ENCODE data around the gene CD53.

The CD53 gene

DNA sequence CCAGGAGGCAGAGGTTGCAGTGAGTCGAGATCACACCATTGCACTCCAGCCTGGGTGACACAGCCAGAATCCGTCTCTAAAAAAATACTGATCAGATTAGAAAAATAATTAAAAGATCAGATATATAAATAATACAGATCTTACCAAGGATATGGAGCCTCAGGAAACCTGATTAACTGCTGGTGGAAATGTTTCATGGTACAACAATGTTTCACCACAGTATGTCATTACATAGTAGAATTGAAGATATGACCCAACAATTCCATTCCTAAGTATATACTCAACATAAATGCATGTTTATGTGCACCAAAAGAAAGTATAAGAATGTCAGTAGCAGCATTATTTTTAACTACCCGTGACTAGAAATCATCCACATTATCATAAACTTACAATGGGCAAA lies 41.7 kb downstream of the CD53 start:
- TF ChIP-seq, protein P1, sequence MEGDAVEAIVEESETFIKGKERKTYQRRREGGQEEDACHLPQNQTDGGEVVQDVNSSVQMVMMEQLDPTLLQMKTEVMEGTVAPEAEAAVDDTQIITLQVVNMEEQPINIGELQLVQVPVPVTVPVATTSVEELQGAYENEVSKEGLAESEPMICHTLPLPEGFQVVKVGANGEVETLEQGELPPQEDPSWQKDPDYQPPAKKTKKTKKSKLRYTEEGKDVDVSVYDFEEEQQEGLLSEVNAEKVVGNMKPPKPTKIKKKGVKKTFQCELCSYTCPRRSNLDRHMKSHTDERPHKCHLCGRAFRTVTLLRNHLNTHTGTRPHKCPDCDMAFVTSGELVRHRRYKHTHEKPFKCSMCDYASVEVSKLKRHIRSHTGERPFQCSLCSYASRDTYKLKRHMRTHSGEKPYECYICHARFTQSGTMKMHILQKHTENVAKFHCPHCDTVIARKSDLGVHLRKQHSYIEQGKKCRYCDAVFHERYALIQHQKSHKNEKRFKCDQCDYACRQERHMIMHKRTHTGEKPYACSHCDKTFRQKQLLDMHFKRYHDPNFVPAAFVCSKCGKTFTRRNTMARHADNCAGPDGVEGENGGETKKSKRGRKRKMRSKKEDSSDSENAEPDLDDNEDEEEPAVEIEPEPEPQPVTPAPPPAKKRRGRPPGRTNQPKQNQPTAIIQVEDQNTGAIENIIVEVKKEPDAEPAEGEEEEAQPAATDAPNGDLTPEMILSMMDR (IDR thresholded peaks at IDR 0.05; ENCODE audit: borderline replicate concordance, control extremely low read depth, extremely low read depth, insufficient read depth, missing control alignments) = no peak
- in situ Hi-C loops (cut with MboI; ENCODE audit: low sequenced_read_pairs, unreplicated experiment) = no loop called here
- DNase-seq (ENCODE audit: low spot score) = no peak

DNA sequence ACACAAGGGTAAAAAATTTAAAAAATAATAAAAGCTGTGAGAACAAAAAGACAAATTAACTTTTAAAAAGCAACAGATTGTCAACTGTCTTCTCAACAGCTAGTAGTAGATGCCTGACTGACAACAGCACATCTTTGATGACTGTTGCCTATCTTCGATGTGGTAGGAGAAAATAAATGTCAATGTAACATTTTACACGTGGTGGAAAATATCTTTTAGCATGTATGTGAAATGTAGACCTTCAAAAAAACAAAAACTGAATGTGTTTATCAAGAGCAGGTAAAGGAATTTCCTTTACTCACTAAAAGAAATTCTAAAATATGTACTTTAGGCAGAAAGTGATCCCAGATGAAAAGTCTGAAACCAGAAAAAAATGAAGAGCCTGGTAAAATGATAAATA lies 42.9 kb downstream of the CD53 start:
- in situ Hi-C loops (cut with MboI; ENCODE audit: low sequenced_read_pairs, unreplicated experiment) = no loop called here
- TF ChIP-seq, protein P1 (IDR thresholded peaks at IDR 0.05; ENCODE audit: borderline replicate concordance, control extremely low read depth, extremely low read depth, insufficient read depth, missing control alignments) = no peak
- no peak for DNase-seq (ENCODE audit: low spot score)

DNA sequence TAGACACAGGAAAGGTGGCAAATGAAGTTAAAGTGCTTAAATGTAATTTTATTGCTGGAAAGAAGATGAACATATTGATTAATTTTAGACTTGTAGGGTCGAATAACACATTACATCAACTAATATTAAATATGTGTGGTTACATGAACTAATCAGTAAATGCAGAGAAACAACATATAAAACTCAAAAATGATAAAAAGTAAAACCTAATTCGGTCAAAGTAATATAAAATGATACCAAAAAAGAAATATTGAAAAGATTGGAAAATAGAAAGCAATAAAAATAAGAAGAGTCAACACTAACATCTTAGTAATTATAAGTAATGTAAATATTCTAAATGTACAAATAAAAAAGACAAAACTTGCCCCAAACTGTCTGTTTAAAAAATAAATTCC lies 43.3 kb downstream of the CD53 start:
- DNase-seq (ENCODE audit: low spot score) = no peak
- in situ Hi-C loops (cut with MboI; ENCODE audit: low sequenced_read_pairs, unreplicated experiment) = no loop called here
- TF ChIP-seq, protein P1 (IDR thresholded peaks at IDR 0.05; ENCODE audit: borderline replicate concordance, control extremely low read depth, extremely low read depth, insufficient read depth, missing control alignments) = no peak

DNA sequence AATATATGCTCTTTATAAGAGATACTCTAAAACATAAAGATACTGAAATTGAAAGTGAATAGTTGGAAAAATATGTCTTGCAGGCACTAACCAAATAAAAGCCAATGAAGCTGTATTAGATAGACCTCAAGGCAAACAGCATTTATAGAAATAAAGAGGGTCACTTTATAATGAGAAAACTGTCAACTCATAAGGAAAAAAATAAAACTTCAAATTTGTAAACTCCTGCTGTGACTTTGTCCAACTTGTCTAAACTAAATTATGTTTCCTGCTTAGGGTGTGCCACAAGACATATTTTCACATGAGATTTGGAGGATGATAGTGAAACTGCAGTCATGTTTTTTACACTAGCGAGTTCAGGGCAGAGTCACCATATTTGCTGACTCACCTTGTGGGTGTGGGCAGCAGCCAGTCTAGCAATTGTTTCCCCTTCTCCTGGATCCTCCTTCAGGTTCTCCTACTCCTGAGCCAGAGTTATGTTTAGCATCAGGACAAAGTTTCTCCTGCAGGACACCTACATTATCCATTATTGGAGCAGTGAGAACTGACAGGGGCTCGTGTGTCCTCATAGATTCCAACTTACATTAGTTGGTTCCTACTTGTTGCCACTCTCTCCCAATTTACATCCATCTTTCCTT lies 43.8 kb downstream of the CD53 start:
- TF ChIP-seq, protein P1 (IDR thresholded peaks at IDR 0.05; ENCODE audit: borderline replicate concordance, control extremely low read depth, extremely low read depth, insufficient read depth, missing control alignments) = no peak
- in situ Hi-C loops (cut with MboI; ENCODE audit: low sequenced_read_pairs, unreplicated experiment) = no loop called here
- peak; percentile 48 for DNase-seq (ENCODE audit: low spot score)

DNA sequence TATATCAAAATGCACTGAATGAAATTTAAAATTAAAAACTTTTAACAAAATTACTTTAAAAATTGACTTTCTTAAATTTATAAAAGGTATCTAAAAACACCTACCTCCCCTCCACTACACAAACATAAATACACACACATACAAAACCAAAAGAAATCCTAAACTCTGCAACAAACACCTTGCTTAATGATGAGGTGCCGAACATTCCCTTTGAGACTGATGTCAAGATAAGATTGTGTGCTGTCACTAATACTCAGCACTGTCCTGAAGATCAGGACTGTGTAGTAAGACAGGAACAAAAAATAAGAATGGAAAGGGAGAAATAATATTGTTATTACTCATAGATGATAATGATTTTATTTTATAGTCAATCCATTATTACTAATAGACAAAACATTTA lies 45.1 kb downstream of the CD53 start:
- in situ Hi-C loops (cut with MboI; ENCODE audit: low sequenced_read_pairs, unreplicated experiment) = no loop called here
- DNase-seq (ENCODE audit: low spot score) = no peak
- TF ChIP-seq, protein P1 (IDR thresholded peaks at IDR 0.05; ENCODE audit: borderline replicate concordance, control extremely low read depth, extremely low read depth, insufficient read depth, missing control alignments) = no peak

DNA sequence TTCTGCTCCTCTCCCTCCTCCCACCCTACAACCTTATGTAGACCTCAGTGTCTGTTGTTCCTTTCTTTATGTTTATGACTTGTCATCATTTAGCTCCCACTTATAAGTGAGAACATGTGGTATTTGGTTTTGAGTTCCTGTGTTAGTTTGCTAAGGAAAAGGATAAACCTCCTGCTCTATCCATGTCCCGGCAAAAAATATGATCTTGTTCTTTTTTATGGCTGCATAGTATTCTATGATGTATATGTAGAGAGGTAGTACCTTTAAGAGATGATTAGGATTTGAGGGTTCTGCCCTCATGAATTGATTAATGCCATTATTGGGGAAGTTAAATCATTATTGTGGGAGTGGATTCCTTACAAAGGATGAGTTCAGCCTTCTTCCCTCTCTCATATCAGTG lies 49.0 kb downstream of the CD53 start:
- in situ Hi-C loops (cut with MboI; ENCODE audit: low sequenced_read_pairs, unreplicated experiment) = no loop called here
- TF ChIP-seq, protein P1 (IDR thresholded peaks at IDR 0.05; ENCODE audit: borderline replicate concordance, control extremely low read depth, extremely low read depth, insufficient read depth, missing control alignments) = no peak
- no peak for DNase-seq (ENCODE audit: low spot score)
